Glomerular visceral epithelial cell (primary cell): ENCODE results near the gene UBXN4.
"Not testable (repeated sequence)": the region's sequence is repeated elsewhere in the genome, so short reads cannot be mapped to it uniquely, and the experiment has no call there.

Source experiments
- DNase-seq: peaks from one replicate; pipeline ENCODE4 v3.0.0-alpha.2; 2016; ENCODE audit errors: extremely low spot score

UBXN4 gene

GRCh38 chr2:135741395-135742324 is at the start of gene UBXN4:
UBXN4 (plus strand) TSS chr2:135741855; CDS start chr2:135741930, 75 bp downstream.
- DNase-seq: peak; percentile 100

- DNase-seq: no peak
These were observed 46.9 kb upstream of the UBXN4 start for GRCh38 chr2:135694711-135695110.

- no peak for DNase-seq
These were observed 42.8 kb upstream of the UBXN4 start for GRCh38 chr2:135698838-135699237.

- DNase-seq: peak; percentile 28
These were observed 40.2 kb upstream of the UBXN4 start for GRCh38 chr2:135701442-135701841.

GRCh38 chr2:135703300-135703699 is 38.4 kb upstream of the UBXN4 start:
- no peak for DNase-seq

- DNase-seq: not testable (repeated sequence)
These were observed 37.6 kb upstream of the UBXN4 start for GRCh38 chr2:135704075-135704474.

- DNase-seq: no peak
These were observed 33.5 kb upstream of the UBXN4 start for GRCh38 chr2:135708159-135708558.

- DNase-seq: peak; percentile 62
These were observed 31.7 kb upstream of the UBXN4 start for GRCh38 chr2:135709992-135710391.

GRCh38 chr2:135715086-135715485 is 26.6 kb upstream of the UBXN4 start:
- not testable (repeated sequence) for DNase-seq

- DNase-seq: no peak
These were observed 13.5 kb upstream of the UBXN4 start for GRCh38 chr2:135728064-135728743.

GRCh38 chr2:135732561-135732960 is 9.1 kb upstream of the UBXN4 start:
- DNase-seq: no peak

GRCh38 chr2:135733045-135733444 is 8.6 kb upstream of the UBXN4 start:
- no peak for DNase-seq

GRCh38 chr2:135736546-135736945 is 5.1 kb upstream of the UBXN4 start:
- DNase-seq: no peak

GRCh38 chr2:135740206-135740605 is 1.4 kb upstream of the UBXN4 start:
- no peak for DNase-seq

- DNase-seq: no peak
These were observed 636 bp upstream of the UBXN4 start for GRCh38 chr2:135741043-135741394.

- DNase-seq: peak; percentile 54
These were observed 686 bp downstream of the UBXN4 start for GRCh38 chr2:135742325-135742757.

- no peak for DNase-seq
These were observed 2.2 kb downstream of the UBXN4 start for GRCh38 chr2:135743860-135744259.

- DNase-seq: peak; percentile 53
These were observed 3.2 kb downstream of the UBXN4 start for GRCh38 chr2:135744760-135745314.

GRCh38 chr2:135745545-135745944 is 3.9 kb downstream of the UBXN4 start:
- DNase-seq: peak; percentile 63

- no peak for DNase-seq
These were observed 13.9 kb downstream of the UBXN4 start for GRCh38 chr2:135755573-135755972.

GRCh38 chr2:135756692-135757091 is 15.0 kb downstream of the UBXN4 start:
- DNase-seq: no peak

GRCh38 chr2:135762022-135762421 is 20.4 kb downstream of the UBXN4 start:
- no peak for DNase-seq

GRCh38 chr2:135762530-135762929 is 20.9 kb downstream of the UBXN4 start:
- no peak for DNase-seq
